ENCODE measurements around the gene SETBP1. TPM values are rescaled to one million over a fixed set of nuclear protein-coding genes. Genes with fewer than 3 reads are reported as not detected.

SETBP1 gene
- polyA plus RNA-seq, 1 experiment = 0.71 TPM

- Histone ChIP-seq H3K27ac (ENCODE audit: low read depth, low read length) (no peak overlapping the region), H3K4me3 (ENCODE audit: low read depth, low read length) (no peak overlapping the region), H3K9me3 (ENCODE audit: control insufficient read depth, insufficient read depth, low read length) (no peaks in the 10 kb centered on the region), H3K27me3 (ENCODE audit: control insufficient read depth, insufficient read depth, low read length) (no peaks in the 10 kb centered on the region)
- no peak for DNase-seq (ENCODE audit: low read depth, low spot score)
- POLR2A ChIA-PET = no interaction called here
- TF ChIP-seq, protein P1, sequence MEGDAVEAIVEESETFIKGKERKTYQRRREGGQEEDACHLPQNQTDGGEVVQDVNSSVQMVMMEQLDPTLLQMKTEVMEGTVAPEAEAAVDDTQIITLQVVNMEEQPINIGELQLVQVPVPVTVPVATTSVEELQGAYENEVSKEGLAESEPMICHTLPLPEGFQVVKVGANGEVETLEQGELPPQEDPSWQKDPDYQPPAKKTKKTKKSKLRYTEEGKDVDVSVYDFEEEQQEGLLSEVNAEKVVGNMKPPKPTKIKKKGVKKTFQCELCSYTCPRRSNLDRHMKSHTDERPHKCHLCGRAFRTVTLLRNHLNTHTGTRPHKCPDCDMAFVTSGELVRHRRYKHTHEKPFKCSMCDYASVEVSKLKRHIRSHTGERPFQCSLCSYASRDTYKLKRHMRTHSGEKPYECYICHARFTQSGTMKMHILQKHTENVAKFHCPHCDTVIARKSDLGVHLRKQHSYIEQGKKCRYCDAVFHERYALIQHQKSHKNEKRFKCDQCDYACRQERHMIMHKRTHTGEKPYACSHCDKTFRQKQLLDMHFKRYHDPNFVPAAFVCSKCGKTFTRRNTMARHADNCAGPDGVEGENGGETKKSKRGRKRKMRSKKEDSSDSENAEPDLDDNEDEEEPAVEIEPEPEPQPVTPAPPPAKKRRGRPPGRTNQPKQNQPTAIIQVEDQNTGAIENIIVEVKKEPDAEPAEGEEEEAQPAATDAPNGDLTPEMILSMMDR (IDR thresholded peaks at IDR 0.05; ENCODE audit: low read depth, low read length) = no peak
- CTCF ChIA-PET = interaction anchor here (0.5 kb wide), 1 partner anchor 37 kb away, joined by 3 read pairs; no protein-coding TSS in a partner anchor
Observed at GRCh38 chr18:44754567-44754966, 73.9 kb downstream of the SETBP1 start.

- CTCF ChIA-PET = no interaction called here
- Histone ChIP-seq H3K27me3 (ENCODE audit: control insufficient read depth, insufficient read depth, low read length) (no peaks in the 10 kb centered on the region), H3K9me3 (ENCODE audit: control insufficient read depth, insufficient read depth, low read length) (no peaks in the 10 kb centered on the region), H3K27ac (ENCODE audit: low read depth, low read length) (no peak overlapping the region), H3K4me3 (ENCODE audit: low read depth, low read length) (no peak overlapping the region)
- no peak for DNase-seq (ENCODE audit: low read depth, low spot score)
- POLR2A ChIA-PET = no interaction called here
- TF ChIP-seq, protein P1 (IDR thresholded peaks at IDR 0.05; ENCODE audit: low read depth, low read length) = no peak
Observed at GRCh38 chr18:44758861-44759631, 78.4 kb downstream of the SETBP1 start.

DNA sequence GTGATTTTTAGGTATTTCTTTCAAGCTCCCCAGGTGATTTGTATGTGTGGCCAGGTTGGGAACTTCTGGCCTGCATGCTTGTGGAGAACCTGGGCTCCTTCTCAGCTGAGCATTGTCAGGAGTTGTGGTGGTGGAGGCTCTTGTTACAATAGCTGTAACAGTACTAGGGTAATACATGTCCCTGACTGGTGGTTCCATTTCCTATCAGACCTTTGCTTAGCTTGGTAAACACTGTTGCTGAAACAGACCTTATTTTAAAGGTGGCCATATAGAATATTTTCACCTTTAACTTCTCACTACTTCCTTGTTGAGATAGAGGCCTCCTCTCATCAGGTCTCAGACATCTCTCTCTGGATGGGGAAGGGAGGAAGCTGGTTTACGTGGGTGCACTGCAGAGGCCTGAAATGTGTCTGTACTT lies 79.2 kb downstream of the SETBP1 start:
- CTCF ChIA-PET = no interaction called here
- H3K9me3 ChIP-seq (ENCODE audit: control insufficient read depth, insufficient read depth, low read length) = no peaks in the 10 kb centered on the region
- POLR2A ChIA-PET = no interaction called here
- no peak for DNase-seq (ENCODE audit: low read depth, low spot score)
- H3K4me3 ChIP-seq (ENCODE audit: low read depth, low read length) = no peak overlapping the region
- no peaks in the 10 kb centered on the region for H3K27me3 ChIP-seq (ENCODE audit: control insufficient read depth, insufficient read depth, low read length)
- no peak overlapping the region for H3K27ac ChIP-seq (ENCODE audit: low read depth, low read length)
- TF ChIP-seq, protein P1 (IDR thresholded peaks at IDR 0.05; ENCODE audit: low read depth, low read length) = no peak

GRCh38 chr18:44761812-44762211 lies 81.1 kb downstream of the SETBP1 start:
- no peak for DNase-seq (ENCODE audit: low read depth, low spot score)
- Histone ChIP-seq H3K27me3 (ENCODE audit: control insufficient read depth, insufficient read depth, low read length) (no peaks in the 10 kb centered on the region), H3K9me3 (ENCODE audit: control insufficient read depth, insufficient read depth, low read length) (no peaks in the 10 kb centered on the region), H3K4me3 (ENCODE audit: low read depth, low read length) (no peak overlapping the region), H3K27ac (ENCODE audit: low read depth, low read length) (no peak overlapping the region)
- ChIA-PET POLR2A (no interaction called here), CTCF (no interaction called here)
- TF ChIP-seq, protein P1 (IDR thresholded peaks at IDR 0.05; ENCODE audit: low read depth, low read length) = no peak

GRCh38 chr18:44763327-44763726 lies 82.6 kb downstream of the SETBP1 start:
- H3K27me3 ChIP-seq (ENCODE audit: control insufficient read depth, insufficient read depth, low read length) = no peaks in the 10 kb centered on the region
- TF ChIP-seq, protein P1 (IDR thresholded peaks at IDR 0.05; ENCODE audit: low read depth, low read length) = no peak
- POLR2A ChIA-PET = no interaction called here
- no peak overlapping the region for H3K27ac ChIP-seq (ENCODE audit: low read depth, low read length)
- no peaks in the 10 kb centered on the region for H3K9me3 ChIP-seq (ENCODE audit: control insufficient read depth, insufficient read depth, low read length)
- no peak for DNase-seq (ENCODE audit: low read depth, low spot score)
- CTCF ChIA-PET = no interaction called here
- no peak overlapping the region for H3K4me3 ChIP-seq (ENCODE audit: low read depth, low read length)

Data from AG04450 (cell line).